A549 (cell line): Measurements from ENCODE around the gene TMEM132D. TPM values are rescaled to one million over a fixed set of nuclear protein-coding genes. Genes with fewer than 3 reads are reported as not detected.

Experiments used
- ATAC-seq, 2 experiments: fragments of 200-7000 bp in 1 of 2; fragments of >200 bp in 1 of 2; cut with Nextera tagmentation in 1 of 2; cut with Tn5 transposase in 1 of 2; 3 replicates each; pipeline versions ENCODE4 v1.8.0 to v1.9.1; 2018 to 2020; ENCODE audit warnings: mild to moderate bottlenecking in 1 of 2, moderate library complexity in 1 of 2
- CTCF ChIA-PET: fragments of 300-600 bp; sonication (Branson Sonifier 250); formaldehyde crosslinking; extraction: SDS; loops from one replicate; lab custom pipeline; 2021; ENCODE audit warnings: antibody characterized with exemption, inconsistent platforms; lab: Yijun Ruan, JAX
- POLR2A ChIA-PET: fragments of 350-600 bp; formaldehyde crosslinking; extraction: SDS; loops from one replicate; lab custom pipeline; 2021; ENCODE audit warnings: antibody characterized with exemption, inconsistent platforms; lab: Yijun Ruan, JAX
- DNase-seq, 2 experiments: peaks; one replicate each; pipeline versions ENCODE4 v3.0.0 to v3.0.0-alpha.2; 2011 to 2016; ENCODE audit warnings: low read depth in 1 of 2, low spot score in 1 of 2
- FAIRE-seq: peaks from 2 replicates; lab custom pipeline; 2011; peaks lifted over from hg19 to GRCh38; lab: Jason Lieb, UNC
- H3K27ac ChIP-seq, 2 experiments: fragments of >200 bp; sonication (Bioruptor Twin); formaldehyde crosslinking; 3 replicates each; pipeline ENCODE4 v1.5.1; 2016 to 2017
- H3K4me1 ChIP-seq: fragments of >200 bp; sonication (Bioruptor Twin); formaldehyde crosslinking; 3 replicates; pipeline ENCODE4 v1.6.1; 2016
- H3K4me2 ChIP-seq: fragments of >200 bp; sonication (Bioruptor Twin); formaldehyde crosslinking; 3 replicates; pipeline ENCODE4 v1.6.1; 2016
- H3K4me3 ChIP-seq: fragments of >200 bp; sonication (Bioruptor Twin); formaldehyde crosslinking; 3 replicates; pipeline ENCODE4 v1.5.1; 2016
- H3K9me3 ChIP-seq: fragments of >200 bp; sonication (Bioruptor Twin); formaldehyde crosslinking; 3 replicates; pipeline ENCODE4 v1.6.1; 2016
- EHF ChIP-seq: fragments of 250-450 bp; sonication (Bioruptor Pico); IDR thresholded peaks from 2 replicates; pipeline ENCODE4 v1.5.0; 2020; ENCODE audit warnings: mild to moderate bottlenecking
- ELK1 ChIP-seq: fragments of 150-350 bp; IDR thresholded peaks from 2 replicates; pipeline ENCODE4 v1.6.1; 2014; ENCODE audit warnings: low read depth, mild to moderate bottlenecking, low read length
- ESRRA ChIP-seq: fragments of 150-350 bp; IDR thresholded peaks from 2 replicates; pipeline ENCODE4 v1.6.1; 2014; ENCODE audit warnings: mild to moderate bottlenecking, low read length, borderline replicate concordance
- FOSB ChIP-seq: fragments of 250-450 bp; sonication (Bioruptor Pico); IDR thresholded peaks from 2 replicates; pipeline ENCODE4 v1.5.0; 2020; ENCODE audit warnings: mild to moderate bottlenecking, moderate library complexity
- FOSL2 ChIP-seq, 2 experiments: fragments of 450-650 bp in 1 of 2; fragments of >200 bp in 1 of 2; sonication (Bioruptor Twin) in 1 of 2; formaldehyde crosslinking; IDR thresholded peaks; 2 replicates each; pipeline versions ENCODE4 v1.5.0 to v1.6.1; 2016 to 2020; ENCODE audit warnings: mild to moderate bottlenecking in 1 of 2, moderate library complexity in 1 of 2
- FOXS1 ChIP-seq: fragments of 250-450 bp; sonication (Bioruptor Pico); IDR thresholded peaks from 2 replicates; pipeline ENCODE4 v1.5.0; 2020; ENCODE audit warnings: mild to moderate bottlenecking, moderate library complexity
- HOXB13 ChIP-seq: fragments of 250-450 bp; sonication (Bioruptor Pico); IDR thresholded peaks from 2 replicates; pipeline ENCODE4 v1.5.0; 2020; ENCODE audit warnings: low read depth, mild to moderate bottlenecking, moderate library complexity
- JUN ChIP-seq, 2 experiments: fragments of >200 bp; sonication (Bioruptor Twin); formaldehyde crosslinking; IDR thresholded peaks; 2 replicates in 1 of 2; 3 replicates in 1 of 2; pipeline ENCODE4 v1.6.1; 2016 to 2017
- KDM5A ChIP-seq: fragments of 200-600 bp; sonication (generic); IDR thresholded peaks from 2 replicates; pipeline ENCODE4 v1.6.1; 2016; ENCODE audit warnings: antibody characterized with exemption, mild to moderate bottlenecking
- MAFK ChIP-seq: fragments of 450-650 bp; IDR thresholded peaks from 2 replicates; pipeline ENCODE4 v1.6.1; 2014; ENCODE audit not compliant: partially characterized antibody
- MAZ ChIP-seq: fragments of 150-350 bp; IDR thresholded peaks from 2 replicates; pipeline ENCODE4 v1.6.1; 2014; ENCODE audit warnings: antibody characterized with exemption, low read depth, low read length, borderline replicate concordance
- NFE2L2 ChIP-seq: fragments of 150-350 bp; conservative IDR thresholded peaks from 2 replicates; pipeline ENCODE4 v1.6.1; 2014; ENCODE audit warnings: low read length
- NPAS2 ChIP-seq: fragments of 250-450 bp; sonication (Bioruptor Pico); IDR thresholded peaks from 2 replicates; pipeline ENCODE4 v1.8.0; 2022; ENCODE audit warnings: mild to moderate bottlenecking, moderate library complexity, borderline replicate concordance
- NR3C1 ChIP-seq: fragments of >200 bp; sonication (Bioruptor Twin); formaldehyde crosslinking; IDR thresholded peaks from 3 replicates; pipeline ENCODE4 v1.6.1; 2017
- PBX3 ChIP-seq: IDR thresholded peaks from 2 replicates; pipeline ENCODE4 v1.6.1; 2012
- PHF8 ChIP-seq: fragments of 200-600 bp; sonication (generic); IDR thresholded peaks from 2 replicates; pipeline ENCODE4 v1.6.1; 2016; ENCODE audit warnings: low read depth, mild to moderate bottlenecking, antibody characterized with exemption, moderate library complexity, borderline replicate concordance
- POLR2A ChIP-seq: IDR thresholded peaks from 2 replicates; pipeline ENCODE4 v1.6.1; 2012; ENCODE audit warnings: mild to moderate bottlenecking, low read length
- POLR2AphosphoS2 ChIP-seq: conservative IDR thresholded peaks from 2 replicates; pipeline ENCODE4 v1.6.1; 2012; ENCODE audit warnings: low read length, improper control_type of control experiment, inconsistent platforms
- RARB ChIP-seq: fragments of 250-450 bp; sonication (Bioruptor Pico); IDR thresholded peaks from 2 replicates; pipeline ENCODE4 v1.8.0; 2021; ENCODE audit warnings: mild to moderate bottlenecking, moderate library complexity
- SREBF2 ChIP-seq: fragments of 450-650 bp; IDR thresholded peaks from 2 replicates; pipeline ENCODE4 v1.6.1; 2014; ENCODE audit warnings: mild to moderate bottlenecking, moderate library complexity
- TFCP2L1 ChIP-seq: fragments of 250-450 bp; sonication (Bioruptor Pico); IDR thresholded peaks from 2 replicates; pipeline ENCODE4 v1.5.0; 2021; ENCODE audit warnings: mild to moderate bottlenecking
- ZNF302 ChIP-seq: fragments of 250-450 bp; sonication (Bioruptor Pico); IDR thresholded peaks from 2 replicates; pipeline ENCODE4 v1.9.0; 2021; ENCODE audit warnings: inconsistent platforms, mild to moderate bottlenecking, moderate library complexity
- WGBS: methylation state at CpG from one replicate; pipeline ENCODE4 v1.1.6; 2017; ENCODE audit errors: missing lambda C conversion rate; 5-methylcytosine and 5-hydroxymethylcytosine counted together
- polyA plus RNA-seq, 4 experiments: library from polyadenylated mRNA; depleted of rRNA in 3 of 4; stranded (reverse); fragments of >200 nt; fragmentation: RNase III in 1 of 4; extraction: RNeasy Plus Mini Kit Qiagen cat#74134 plus additional on column Dnase treatment in 1 of 4; gene quantifications; 2 replicates in 3 of 4; 3 replicates in 1 of 4; pipeline ENCODE4 v1.2.3, GENCODE V29; 2011 to 2017
- TF ChIP-seq, protein P1 (sequence below): IDR thresholded peaks from 2 replicates; pipeline ENCODE4 v1.6.1; 2012
- TF ChIP-seq, protein P2 (sequence below): fragments of 200-600 bp; sonication (generic); IDR thresholded peaks from 2 replicates; pipeline ENCODE4 v1.6.1; 2016; ENCODE audit warnings: antibody characterized with exemption, mild to moderate bottlenecking, moderate library complexity
- TF ChIP-seq, protein P3 (sequence below): fragments of 250-450 bp; sonication (Bioruptor Pico); IDR thresholded peaks from 2 replicates; pipeline ENCODE4 v1.5.0; 2020; ENCODE audit warnings: low read depth, mild to moderate bottlenecking, moderate library complexity

TMEM132D gene
- polyA plus RNA-seq, 2 of the 4 experiments (the other 2 are of a cell fraction) = not detected

DNA sequence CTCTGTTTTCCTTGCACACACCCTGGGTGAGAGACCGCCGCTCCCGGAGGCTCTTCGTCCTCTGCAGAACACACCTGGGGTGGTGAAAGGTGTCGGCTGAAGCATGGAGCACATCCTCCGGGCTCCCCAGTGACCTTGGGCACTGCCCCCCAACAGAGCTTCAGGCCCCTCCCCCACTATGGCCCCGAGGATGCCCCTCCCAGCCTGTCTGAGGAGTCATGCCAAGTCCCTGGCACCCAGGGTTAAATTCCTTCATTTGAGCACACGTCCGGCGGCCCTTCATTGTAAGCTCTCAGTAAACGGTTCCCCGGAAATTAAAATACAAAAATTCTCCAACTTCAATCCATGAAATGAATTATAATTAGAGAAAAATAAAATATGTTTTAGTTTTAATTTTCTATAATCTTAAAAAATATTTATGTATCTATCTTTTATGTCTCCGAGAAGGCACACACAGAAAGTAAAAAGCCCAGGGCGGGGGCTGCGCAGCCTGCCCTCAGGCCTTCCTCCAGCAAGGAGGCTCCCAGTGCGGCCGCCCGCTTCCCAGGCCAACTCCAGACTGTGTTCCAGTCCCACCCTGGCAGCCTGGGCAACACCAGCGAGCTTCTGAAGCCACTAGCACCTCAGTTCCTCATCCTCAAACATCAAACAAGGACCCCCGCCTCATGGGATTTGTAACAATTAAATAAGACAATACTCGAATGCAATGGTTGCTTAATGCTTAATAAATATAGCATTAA is 63.5 kb downstream of the TMEM132D start:
- DNase-seq = no peak
- Histone ChIP-seq H3K27ac (no peak overlapping the region), H3K4me1 (no peaks in the 10 kb centered on the region), H3K9me3 (no peaks in the 10 kb centered on the region)
- WGBS = 53% methylated on average over 20 of the region's 21 CpGs
- POLR2A ChIA-PET = no interaction called here
- TF ChIP-seq TFCP2L1 (CRISPR knock-in tag) = no peak
- TF ChIP-seq, protein P1, sequence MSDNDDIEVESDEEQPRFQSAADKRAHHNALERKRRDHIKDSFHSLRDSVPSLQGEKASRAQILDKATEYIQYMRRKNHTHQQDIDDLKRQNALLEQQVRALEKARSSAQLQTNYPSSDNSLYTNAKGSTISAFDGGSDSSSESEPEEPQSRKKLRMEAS = no peak
- no peak for TF ChIP-seq SREBF2
- TF ChIP-seq JUN (IDR thresholded peaks at IDR 0.05) = no peak
- no peak for TF ChIP-seq POLR2AphosphoS2
- TF ChIP-seq ZNF302 (CRISPR knock-in tag) = no peak
- no peak for TF ChIP-seq FOSL2 (IDR thresholded peaks at IDR 0.05)
- no peak for TF ChIP-seq FOSL2 (CRISPR knock-in tag; IDR thresholded peaks at IDR 0.05)
- TF ChIP-seq FOSB (CRISPR knock-in tag) = no peak
- no peak for TF ChIP-seq EHF (CRISPR knock-in tag)
- TF ChIP-seq NPAS2 (CRISPR knock-in tag) = no peak
- TF ChIP-seq NR3C1 = no peak
- TF ChIP-seq NFE2L2 = no peak
- TF ChIP-seq, all 56 proteins: peak for 0
- no peak for ATAC-seq
- Histone ChIP-seq H3K4me3 (no peak overlapping the region), H3K4me2 (no peak overlapping the region)
- FAIRE-seq = no peak
- CTCF ChIA-PET = no interaction called here

DNA sequence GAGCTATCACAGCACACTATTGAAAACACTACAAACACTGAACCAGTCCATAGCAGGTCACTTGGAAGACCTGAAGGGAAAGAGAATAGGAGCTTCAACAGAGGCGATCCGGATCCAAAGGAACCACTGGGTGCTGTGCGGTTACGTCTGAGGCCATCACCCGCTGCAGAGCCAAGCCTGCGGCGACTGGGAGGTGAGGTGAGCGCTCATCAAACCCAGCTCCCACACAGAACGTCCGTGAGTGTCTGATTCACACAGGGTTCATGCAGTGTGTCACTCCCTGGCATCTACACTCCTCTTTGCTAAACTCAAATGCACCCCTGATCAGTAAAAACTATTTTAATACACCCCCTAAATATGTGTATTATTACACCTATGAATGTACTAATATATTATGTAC is 64.1 kb downstream of the TMEM132D start:
- no peak for ATAC-seq
- no peak for DNase-seq
- WGBS = 46% methylated on average over 10 of the region's 10 CpGs
- Histone ChIP-seq H3K9me3 (no peaks in the 10 kb centered on the region), H3K4me1 (no peaks in the 10 kb centered on the region), H3K4me3 (no peak overlapping the region), H3K27ac (no peak overlapping the region), H3K4me2 (no peak overlapping the region)
- TF ChIP-seq, protein P2, sequence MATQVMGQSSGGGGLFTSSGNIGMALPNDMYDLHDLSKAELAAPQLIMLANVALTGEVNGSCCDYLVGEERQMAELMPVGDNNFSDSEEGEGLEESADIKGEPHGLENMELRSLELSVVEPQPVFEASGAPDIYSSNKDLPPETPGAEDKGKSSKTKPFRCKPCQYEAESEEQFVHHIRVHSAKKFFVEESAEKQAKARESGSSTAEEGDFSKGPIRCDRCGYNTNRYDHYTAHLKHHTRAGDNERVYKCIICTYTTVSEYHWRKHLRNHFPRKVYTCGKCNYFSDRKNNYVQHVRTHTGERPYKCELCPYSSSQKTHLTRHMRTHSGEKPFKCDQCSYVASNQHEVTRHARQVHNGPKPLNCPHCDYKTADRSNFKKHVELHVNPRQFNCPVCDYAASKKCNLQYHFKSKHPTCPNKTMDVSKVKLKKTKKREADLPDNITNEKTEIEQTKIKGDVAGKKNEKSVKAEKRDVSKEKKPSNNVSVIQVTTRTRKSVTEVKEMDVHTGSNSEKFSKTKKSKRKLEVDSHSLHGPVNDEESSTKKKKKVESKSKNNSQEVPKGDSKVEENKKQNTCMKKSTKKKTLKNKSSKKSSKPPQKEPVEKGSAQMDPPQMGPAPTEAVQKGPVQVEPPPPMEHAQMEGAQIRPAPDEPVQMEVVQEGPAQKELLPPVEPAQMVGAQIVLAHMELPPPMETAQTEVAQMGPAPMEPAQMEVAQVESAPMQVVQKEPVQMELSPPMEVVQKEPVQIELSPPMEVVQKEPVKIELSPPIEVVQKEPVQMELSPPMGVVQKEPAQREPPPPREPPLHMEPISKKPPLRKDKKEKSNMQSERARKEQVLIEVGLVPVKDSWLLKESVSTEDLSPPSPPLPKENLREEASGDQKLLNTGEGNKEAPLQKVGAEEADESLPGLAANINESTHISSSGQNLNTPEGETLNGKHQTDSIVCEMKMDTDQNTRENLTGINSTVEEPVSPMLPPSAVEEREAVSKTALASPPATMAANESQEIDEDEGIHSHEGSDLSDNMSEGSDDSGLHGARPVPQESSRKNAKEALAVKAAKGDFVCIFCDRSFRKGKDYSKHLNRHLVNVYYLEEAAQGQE = no peak
- TF ChIP-seq FOXS1 (CRISPR knock-in tag) (no peak), HOXB13 (CRISPR knock-in tag) (no peak), MAFK (no peak), POLR2A (no peak), NPAS2 (CRISPR knock-in tag) (no peak), PBX3 (no peak), ESRRA (no peak)
- FAIRE-seq = no peak
- CTCF ChIA-PET = no interaction called here
- POLR2A ChIA-PET = no interaction called here

- no peak for ATAC-seq
- 49% methylated on average over 16 of the region's 16 CpGs for WGBS
- ChIA-PET CTCF (no interaction called here), POLR2A (no interaction called here)
- H3K4me2 ChIP-seq = no peak overlapping the region
- DNase-seq = no peak
- H3K4me1 ChIP-seq = no peaks in the 10 kb centered on the region
- H3K9me3 ChIP-seq = peaks cover 7% of the 10 kb centered on the region; the same call in 1 of the 3 replicates
- no peak overlapping the region for H3K4me3 ChIP-seq
- H3K27ac ChIP-seq = no peak overlapping the region
- no peak for FAIRE-seq
- TF ChIP-seq TFCP2L1 (CRISPR knock-in tag) (no peak), MAZ (no peak), HOXB13 (CRISPR knock-in tag) (no peak), SREBF2 (no peak), PHF8 (no peak), ELK1 (no peak), FOXS1 (CRISPR knock-in tag) (no peak), POLR2A (no peak), KDM5A (no peak), RARB (no peak)
- TF ChIP-seq, protein P3, sequence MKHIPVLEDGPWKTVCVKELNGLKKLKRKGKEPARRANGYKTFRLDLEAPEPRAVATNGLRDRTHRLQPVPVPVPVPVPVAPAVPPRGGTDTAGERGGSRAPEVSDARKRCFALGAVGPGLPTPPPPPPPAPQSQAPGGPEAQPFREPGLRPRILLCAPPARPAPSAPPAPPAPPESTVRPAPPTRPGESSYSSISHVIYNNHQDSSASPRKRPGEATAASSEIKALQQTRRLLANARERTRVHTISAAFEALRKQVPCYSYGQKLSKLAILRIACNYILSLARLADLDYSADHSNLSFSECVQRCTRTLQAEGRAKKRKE (CRISPR knock-in tag) = no peak
These were observed 72.5 kb downstream of the TMEM132D start for GRCh38 chr12:129831294-129831693.
